Transverse colon (tissue), 4 donors: Measurements from ENCODE around the gene ORC5. TPM values are rescaled to one million over a fixed set of nuclear protein-coding genes. Genes with fewer than 3 reads are reported as not detected.

ENCODE experiments used
- DNase-seq: peaks from one replicate; pipeline ENCODE4 v3.0.0-alpha.2; 2019
- H3K27ac ChIP-seq, 4 donors: fragments of 200-600 bp; sonication (generic); 2 replicates each; pipeline ENCODE4 v1.5.1; 2016 to 2018; ENCODE audit warnings: inconsistent platforms in 4 of 4
- H3K27me3 ChIP-seq: fragments of 200-600 bp; sonication (generic); 2 replicates; pipeline ENCODE4 v1.5.1; 2017; ENCODE audit warnings: inconsistent platforms
- H3K36me3 ChIP-seq, 4 donors: fragments of 200-600 bp; sonication (generic); 2 replicates each; pipeline ENCODE4 v1.5.1; 2017 to 2019; ENCODE audit warnings: inconsistent platforms in 4 of 4
- H3K4me1 ChIP-seq, 4 donors: fragments of 200-600 bp; sonication (generic); 2 replicates each; pipeline ENCODE4 v1.5.1; 2017 to 2020; ENCODE audit warnings: inconsistent platforms in 4 of 4
- H3K4me3 ChIP-seq, 4 donors: fragments of 200-600 bp; sonication (generic); 1 replicate in 1 of 4; 2 replicates in 3 of 4; pipeline versions ENCODE4 v1.5.1 to v1.6.1; 2017 to 2019; ENCODE audit warnings: inconsistent platforms in 4 of 4
- H3K9me3 ChIP-seq, 2 donors: fragments of 200-600 bp; sonication (generic); 2 replicates each; pipeline ENCODE4 v1.5.1; 2017 to 2019; ENCODE audit warnings: inconsistent platforms in 2 of 2
- EP300 ChIP-seq: sonication (generic); formaldehyde crosslinking; IDR thresholded peaks from one replicate; pipeline ENCODE4 v1.6.1; 2017; ENCODE audit warnings: antibody characterized with exemption, low read depth
- POLR2A ChIP-seq: fragments of 450-650 bp; IDR thresholded peaks from one replicate; pipeline ENCODE4 v1.6.1; 2016; ENCODE audit warnings: antibody characterized with exemption, mild to moderate bottlenecking, moderate library complexity
- POLR2AphosphoS5 ChIP-seq, 3 donors: sonication (generic); formaldehyde crosslinking; IDR thresholded peaks; one replicate each; pipeline ENCODE4 v1.6.1; 2016; ENCODE audit warnings: antibody characterized with exemption in 3 of 3
- WGBS, 2 donors: methylation state at CpG; one replicate each; pipeline ENCODE4 v1.1.5; 2018; ENCODE audit warnings: low coverage in 1 of 2; 5-methylcytosine and 5-hydroxymethylcytosine counted together
- in situ Hi-C, 4 donors: fragments of 200-750 bp; cut with MboI; loops; one replicate each; pipeline versions ENCODE4 v1.15.0 to v1.15.1; 2017; ENCODE audit warnings: low sequenced_read_pairs in 3 of 4, low pct_ligation_motif_present in 1 of 4, low pct_unique_long_range_greater_than_20kb in 1 of 4
- intact Hi-C: fragments of 100-400 bp; cut with DNase I; formaldehyde crosslinking; loops from one replicate; pipeline ENCODE4 v1.15.1; 2023; ENCODE audit warnings: low total_unique reads
- total RNA-seq, 4 donors: library from RNA; depleted of rRNA; stranded (reverse); fragments of >200 nt; gene quantifications; one replicate each; pipeline ENCODE4 v1.1.0, GENCODE V29; 2016
- TF ChIP-seq, protein P1 (sequence below), 5 experiments: fragments of 200-600 bp in 3 of 5; fragments of 450-650 bp in 2 of 5; sonication (generic) in 3 of 5; IDR thresholded peaks; 1 replicate in 2 of 5; 2 replicates in 3 of 5; pipeline ENCODE4 v1.5.1; 2016 to 2017; ENCODE audit warnings: antibody characterized with exemption in 5 of 5, inconsistent platforms in 3 of 5, mild to moderate bottlenecking in 2 of 5, moderate library complexity in 1 of 5

ORC5 gene
- total RNA-seq, 4 donors from 2014 or later: 9.0 to 18.7 (median 11.3) TPM

DNA sequence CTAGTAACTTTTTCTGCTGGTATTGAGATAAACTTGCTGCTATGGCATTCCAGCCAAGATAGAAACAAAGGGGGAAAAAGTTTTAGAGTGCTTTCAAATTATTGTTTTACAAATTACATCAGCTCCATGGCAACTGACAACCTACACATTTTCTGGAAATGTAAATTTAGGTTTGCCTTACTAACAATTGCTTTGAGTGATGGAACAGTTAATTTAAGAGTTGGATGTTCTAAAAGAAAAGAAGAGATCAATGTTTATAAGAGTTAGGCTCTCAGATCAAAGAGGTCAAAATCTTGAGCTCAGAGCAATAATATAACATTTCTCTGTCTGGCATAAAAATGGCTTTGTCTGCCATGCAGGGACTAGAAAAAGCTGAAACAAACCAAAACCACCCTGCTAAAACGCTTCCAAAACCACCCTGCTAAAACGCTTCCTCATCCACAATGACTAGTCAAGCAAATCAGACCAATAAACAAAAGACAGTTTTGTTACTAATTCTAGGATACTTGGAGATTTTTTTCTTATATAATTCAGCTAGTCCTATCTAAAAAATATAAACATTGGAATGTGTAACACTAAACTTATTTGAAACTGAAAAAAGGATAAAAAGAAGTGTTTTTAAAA, 32.3 kb downstream of the ORC5 start:
- Histone ChIP-seq H3K36me3 (peaks cover 0 to 15% (median 5%) of the 10 kb centered on the region in 4 donors), H3K4me1 (peaks cover 0 to 26% (median 8%) of the 10 kb centered on the region in 4 donors), H3K4me3 (no peak overlapping the region), H3K27ac (peak overlapping the region; percentile 53 to 69 (median 62)), H3K9me3 (no peaks in the 10 kb centered on the region), H3K27me3 (no peaks in the 10 kb centered on the region)
- 33 to 50% methylated on average over 1 to 2 of the region's 2 CpGs for WGBS, 2 donors
- intact Hi-C loops (no loop called here), in situ Hi-C loops (no loop called here)
- TF ChIP-seq, protein P1, sequence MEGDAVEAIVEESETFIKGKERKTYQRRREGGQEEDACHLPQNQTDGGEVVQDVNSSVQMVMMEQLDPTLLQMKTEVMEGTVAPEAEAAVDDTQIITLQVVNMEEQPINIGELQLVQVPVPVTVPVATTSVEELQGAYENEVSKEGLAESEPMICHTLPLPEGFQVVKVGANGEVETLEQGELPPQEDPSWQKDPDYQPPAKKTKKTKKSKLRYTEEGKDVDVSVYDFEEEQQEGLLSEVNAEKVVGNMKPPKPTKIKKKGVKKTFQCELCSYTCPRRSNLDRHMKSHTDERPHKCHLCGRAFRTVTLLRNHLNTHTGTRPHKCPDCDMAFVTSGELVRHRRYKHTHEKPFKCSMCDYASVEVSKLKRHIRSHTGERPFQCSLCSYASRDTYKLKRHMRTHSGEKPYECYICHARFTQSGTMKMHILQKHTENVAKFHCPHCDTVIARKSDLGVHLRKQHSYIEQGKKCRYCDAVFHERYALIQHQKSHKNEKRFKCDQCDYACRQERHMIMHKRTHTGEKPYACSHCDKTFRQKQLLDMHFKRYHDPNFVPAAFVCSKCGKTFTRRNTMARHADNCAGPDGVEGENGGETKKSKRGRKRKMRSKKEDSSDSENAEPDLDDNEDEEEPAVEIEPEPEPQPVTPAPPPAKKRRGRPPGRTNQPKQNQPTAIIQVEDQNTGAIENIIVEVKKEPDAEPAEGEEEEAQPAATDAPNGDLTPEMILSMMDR (IDR thresholded peaks at IDR 0.05): no peak
- no peak for TF ChIP-seq POLR2A
- no peak for DNase-seq

DNA sequence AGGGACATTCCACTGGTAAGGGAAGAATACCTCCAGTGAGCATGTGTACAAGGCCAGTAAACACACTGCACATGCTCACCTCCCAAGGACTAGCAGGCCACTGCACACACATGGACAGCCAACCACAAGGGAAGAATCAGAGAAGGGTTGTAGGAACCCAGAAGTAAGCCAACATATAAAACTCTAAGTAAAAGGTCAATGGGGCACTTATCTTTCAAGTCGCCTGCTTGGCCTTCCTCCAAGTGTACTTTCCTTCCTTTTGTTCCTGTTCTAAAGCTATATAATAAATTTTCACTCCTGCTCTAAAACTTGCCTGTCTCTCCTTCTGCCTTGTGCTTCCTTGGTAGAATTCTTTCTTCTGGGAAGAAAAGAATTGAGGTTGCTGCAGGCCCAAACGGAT, 33.0 kb downstream of the ORC5 start:
- peak; percentile 70 for DNase-seq
- intact Hi-C loops: no loop called here
- in situ Hi-C loops: loop anchor here in 1 of 4 donors (25.0 kb wide), 1 partner anchor 612 kb away; no protein-coding TSS in a partner anchor
- Histone ChIP-seq H3K27ac (peak overlapping the region; percentile 53 to 69 (median 62)), H3K27me3 (no peaks in the 10 kb centered on the region), H3K4me3 (no peak overlapping the region), H3K36me3 (peaks cover 0 to 10% (median 4%) of the 10 kb centered on the region in 4 donors), H3K4me1 (peaks cover 0 to 26% (median 8%) of the 10 kb centered on the region in 4 donors), H3K9me3 (no peaks in the 10 kb centered on the region)
- TF ChIP-seq, protein P1 (IDR thresholded peaks at IDR 0.05): no peak
- TF ChIP-seq POLR2AphosphoS5 (IDR thresholded peaks at IDR 0.05): peak in 2 of 3 donors; percentile 20 to 52
- no peak for TF ChIP-seq EP300
- 48 to 49% methylated on average over 2 of the region's 2 CpGs for WGBS, 2 donors

DNA sequence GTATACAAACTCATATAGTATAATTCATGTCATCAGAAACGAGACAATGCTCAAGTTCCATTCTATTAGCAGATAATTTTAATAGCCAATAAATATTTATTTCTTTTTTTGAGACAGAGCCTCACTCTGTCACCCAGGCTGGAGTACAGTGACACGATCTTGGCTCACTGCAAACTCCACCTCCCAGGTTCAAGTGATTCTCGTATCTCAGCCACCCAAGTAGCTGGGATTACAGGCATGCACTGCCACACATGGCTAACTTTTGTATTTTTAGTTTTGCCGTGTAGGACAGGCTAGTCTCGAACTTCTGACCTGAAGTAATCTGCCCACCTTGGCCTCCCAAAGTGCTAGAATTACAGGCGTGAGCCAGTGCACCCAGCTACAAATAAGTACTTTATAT, 45.7 kb downstream of the ORC5 start:
- intact Hi-C loops (no loop called here), in situ Hi-C loops (loop anchor here in 1 of 4 donors (25.0 kb wide), 1 partner anchor 600 kb away; no protein-coding TSS in a partner anchor)
- H3K4me3 ChIP-seq: no peak overlapping the region
- H3K27ac ChIP-seq: no peak overlapping the region
- TF ChIP-seq POLR2A (no peak), POLR2AphosphoS5 (IDR thresholded peaks at IDR 0.05) (no peak), EP300 (no peak)
- TF ChIP-seq, protein P1 (IDR thresholded peaks at IDR 0.05): no peak
- H3K9me3 ChIP-seq: no peaks in the 10 kb centered on the region
- no peak for DNase-seq
- H3K4me1 ChIP-seq: no peaks in the 10 kb centered on the region
- H3K36me3 ChIP-seq: peaks cover 0 to 19% (median 3%) of the 10 kb centered on the region in 4 donors
- H3K27me3 ChIP-seq: no peaks in the 10 kb centered on the region
- WGBS, 2 donors: 78 to 92% methylated on average over 2 to 6 of the region's 6 CpGs

DNA sequence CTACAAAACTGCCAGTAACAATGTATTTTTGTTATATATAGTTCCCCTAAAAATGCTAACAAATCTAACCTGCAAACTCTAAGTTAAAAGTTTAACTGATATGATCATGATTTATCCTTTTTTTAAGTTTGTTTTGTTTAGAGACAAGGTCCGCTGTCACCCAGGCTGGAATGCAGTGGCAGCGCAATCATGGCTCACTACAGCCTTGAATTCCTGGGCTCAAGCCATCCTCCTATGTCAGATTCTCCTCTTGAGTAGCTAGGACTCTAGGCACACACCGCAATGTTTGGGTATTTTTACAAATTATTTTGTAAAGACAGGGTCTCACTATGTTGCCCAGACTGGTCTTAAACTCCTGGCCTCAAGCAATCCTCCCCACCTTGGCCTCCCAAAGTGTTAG, 46.6 kb downstream of the ORC5 start:
- Histone ChIP-seq H3K9me3 (no peaks in the 10 kb centered on the region), H3K4me1 (no peaks in the 10 kb centered on the region), H3K27me3 (no peaks in the 10 kb centered on the region), H3K4me3 (no peak overlapping the region), H3K36me3 (peaks cover 0 to 17% (median 2%) of the 10 kb centered on the region in 4 donors), H3K27ac (no peak overlapping the region)
- intact Hi-C loops: no loop called here
- in situ Hi-C loops: loop anchor here in 1 of 4 donors (25.0 kb wide), 1 partner anchor 599 kb away; no protein-coding TSS in a partner anchor
- DNase-seq: no peak
- WGBS, 2 donors: 91 to 97% methylated on average over 3 of the region's 3 CpGs
- TF ChIP-seq, protein P1 (IDR thresholded peaks at IDR 0.05): no peak
- no peak for TF ChIP-seq EP300
- no peak for TF ChIP-seq POLR2A
- TF ChIP-seq POLR2AphosphoS5 (IDR thresholded peaks at IDR 0.05): no peak
